NCI-H1436 treated with DMSO at 0.1 percent for 48 hours (cell line): Measurements from ENCODE around the gene MSN.

Source experiments
- DNase-seq: peaks from one replicate; lab custom pipeline; 2025; lab: John Stamatoyannopoulos, UW

The MSN gene

DNA sequence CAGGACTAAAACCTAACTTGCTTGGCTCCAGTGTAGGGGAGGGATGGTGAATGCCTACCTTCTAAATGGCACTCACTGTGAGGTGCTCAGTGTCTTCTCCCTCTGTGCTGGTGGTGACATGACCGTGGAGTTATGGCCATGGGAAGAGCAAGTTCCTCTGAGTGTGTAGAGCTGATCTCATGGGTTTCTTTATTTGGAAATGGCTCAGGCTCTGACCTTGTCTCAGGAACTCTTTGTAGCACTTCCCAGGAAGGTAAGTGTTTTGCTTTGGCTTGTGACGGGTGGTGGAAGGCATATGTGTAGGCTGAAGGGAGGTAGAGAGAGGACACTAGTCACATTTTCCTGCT, 6.4 kb downstream of the MSN start:
- no peak for DNase-seq

DNA sequence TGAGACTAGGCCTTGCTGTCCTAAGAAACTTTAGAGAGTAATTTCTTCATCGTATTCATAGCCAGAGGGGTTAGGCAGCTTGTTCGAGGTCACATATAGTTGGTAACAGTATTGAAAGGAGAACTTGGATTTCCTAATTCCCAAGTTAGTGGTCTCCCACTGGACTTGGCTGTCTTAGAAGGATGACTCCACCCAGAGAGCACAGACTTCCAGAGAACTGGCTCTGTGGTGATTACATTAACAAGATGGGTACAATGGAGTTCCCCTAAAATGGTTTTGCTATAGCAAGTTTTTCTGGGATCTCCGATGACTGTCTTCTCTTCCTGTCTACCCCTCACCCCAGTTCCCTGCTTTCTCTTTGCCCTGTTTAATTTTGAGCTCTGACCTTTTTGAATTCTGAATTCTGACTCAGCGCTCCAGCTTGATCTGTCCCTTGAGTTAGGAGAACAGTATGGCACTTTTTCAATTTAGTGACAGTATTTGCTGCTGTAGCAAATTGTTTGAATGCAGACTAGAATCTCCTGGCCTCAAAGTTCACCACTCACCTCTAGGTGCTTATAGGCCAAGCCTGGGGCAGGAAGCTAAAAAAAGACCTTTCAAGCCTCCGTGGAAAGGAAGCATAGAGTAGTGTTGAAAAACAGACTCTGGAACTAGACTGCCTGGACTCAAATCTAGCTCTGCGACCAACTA, 6.9 kb downstream of the MSN start:
- DNase-seq: no peak

DNA sequence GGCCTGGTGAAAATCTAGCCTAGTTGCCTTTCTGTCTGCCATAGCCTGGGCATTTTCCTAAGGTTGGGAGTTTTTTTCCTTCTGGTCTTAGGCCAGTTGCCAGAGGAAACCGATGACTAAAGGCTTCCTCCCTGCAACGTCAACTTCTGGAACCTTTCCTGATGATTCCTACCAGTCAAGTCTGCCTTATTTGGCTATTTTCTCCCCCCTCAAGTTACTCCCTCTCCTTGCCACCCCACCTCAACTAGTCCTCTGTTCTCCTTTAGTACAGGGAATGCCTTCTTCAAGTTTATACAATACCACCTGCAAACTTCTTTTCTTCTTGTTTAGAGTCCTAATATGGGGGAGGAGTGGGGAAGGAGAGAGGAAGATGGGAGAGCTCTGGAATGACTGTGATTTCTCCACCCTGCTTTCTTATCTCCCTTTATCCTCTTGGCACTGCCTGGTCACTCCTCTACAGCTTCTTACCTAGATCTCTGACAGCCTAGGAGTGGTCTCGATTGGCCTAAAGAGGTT, 10.6 kb downstream of the MSN start:
- DNase-seq: no peak

- DNase-seq: no peak
Observed at GRCh38 chrX:65679071-65679540, 11.7 kb downstream of the MSN start.

DNA sequence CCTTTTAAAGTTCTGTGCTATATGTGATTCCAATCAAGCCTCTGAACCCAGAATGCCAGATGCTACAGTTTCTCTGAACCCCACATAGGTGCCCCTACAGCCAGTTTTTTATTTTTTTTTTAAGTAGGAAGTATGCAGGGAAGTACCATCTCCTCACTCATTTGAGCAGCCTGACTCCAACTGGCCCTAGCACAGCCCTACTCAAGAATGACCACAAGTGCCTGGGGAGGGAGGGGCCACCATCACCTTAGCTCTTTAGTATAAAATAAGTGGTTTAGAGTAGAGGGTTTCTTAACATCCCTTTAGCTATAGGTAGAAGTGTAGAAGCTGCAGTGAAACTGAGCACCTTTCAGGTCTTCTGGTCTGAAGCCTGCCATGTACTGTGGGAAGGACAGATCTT, 14.4 kb downstream of the MSN start:
- DNase-seq: no peak

- no peak for DNase-seq
Observed at GRCh38 chrX:65685112-65685511, 17.7 kb downstream of the MSN start.

GRCh38 chrX:65686236-65686635, 18.8 kb downstream of the MSN start:
- no peak for DNase-seq

DNA sequence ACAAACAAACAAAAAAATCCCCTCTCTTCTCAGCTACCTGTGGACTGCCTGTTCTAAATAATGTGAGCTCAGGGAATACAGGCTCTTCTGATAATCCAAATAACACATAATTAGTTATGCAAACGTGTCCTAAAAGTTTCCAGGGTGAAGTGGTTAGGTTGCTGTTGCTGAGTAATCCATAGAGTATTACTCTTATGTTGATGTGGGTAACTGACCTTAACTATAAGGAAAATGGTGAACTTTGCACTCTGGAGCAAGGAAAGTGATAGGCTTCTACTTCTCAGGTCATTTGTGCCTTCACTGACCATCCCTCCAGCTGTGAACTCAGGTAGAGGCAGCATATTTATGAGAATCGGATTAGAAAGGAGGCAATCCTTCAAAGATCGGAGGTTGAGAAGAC, 19.9 kb downstream of the MSN start:
- no peak for DNase-seq

- no peak for DNase-seq
Observed at GRCh38 chrX:65688403-65688871, 21.0 kb downstream of the MSN start.

- DNase-seq: no peak
Observed at GRCh38 chrX:65689377-65689776, 21.9 kb downstream of the MSN start.

GRCh38 chrX:65690057-65690855, 22.8 kb downstream of the MSN start:
- no peak for DNase-seq

GRCh38 chrX:65695849-65696449, 28.5 kb downstream of the MSN start:
- DNase-seq: no peak

DNA sequence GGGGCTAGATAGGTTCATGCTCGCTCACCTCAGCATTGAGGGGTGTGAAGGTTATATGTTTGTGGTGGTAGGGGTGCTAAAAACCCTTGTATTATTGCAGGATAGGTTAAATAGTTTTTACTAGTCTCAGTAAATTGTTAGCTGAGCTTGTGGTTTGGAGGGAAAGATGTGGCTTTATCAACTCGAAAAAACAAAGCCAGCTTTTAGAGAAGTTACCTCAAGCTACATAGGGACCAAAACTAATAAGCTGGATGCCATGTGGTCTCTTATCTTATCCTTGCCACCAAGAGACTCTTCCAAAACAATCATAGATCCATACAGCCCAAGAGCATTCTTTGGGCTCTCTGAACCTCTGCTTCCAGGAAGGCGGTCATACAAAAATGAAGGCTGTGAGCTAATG, 29.2 kb downstream of the MSN start:
- DNase-seq: no peak

- no peak for DNase-seq
Observed at GRCh38 chrX:65697211-65697641, 29.8 kb downstream of the MSN start.

- DNase-seq: no peak
Observed at GRCh38 chrX:65697915-65698796, 30.7 kb downstream of the MSN start.

GRCh38 chrX:65702956-65703355, 35.5 kb downstream of the MSN start:
- no peak for DNase-seq

DNA sequence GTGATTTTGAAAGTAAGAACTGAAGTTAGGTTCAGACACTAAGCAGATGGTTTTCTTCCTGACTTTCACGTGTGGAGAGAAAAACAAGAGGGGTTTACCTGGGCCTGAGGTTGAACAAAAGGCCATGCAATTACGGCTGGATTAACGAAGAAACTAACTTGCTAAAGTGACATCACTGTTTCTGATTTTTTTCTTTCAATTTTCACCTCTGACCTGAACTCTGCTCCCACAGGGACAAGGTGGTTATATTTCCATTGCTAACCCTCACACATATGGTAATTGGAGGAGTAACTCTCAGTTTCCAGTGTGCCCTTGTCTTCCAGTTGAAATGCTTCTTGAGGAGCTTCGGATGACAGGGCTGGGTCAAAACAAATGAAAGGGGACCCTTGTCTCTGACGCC, 38.0 kb downstream of the MSN start:
- no peak for DNase-seq

GRCh38 chrX:65706041-65706828, 38.8 kb downstream of the MSN start:
- no peak for DNase-seq

DNA sequence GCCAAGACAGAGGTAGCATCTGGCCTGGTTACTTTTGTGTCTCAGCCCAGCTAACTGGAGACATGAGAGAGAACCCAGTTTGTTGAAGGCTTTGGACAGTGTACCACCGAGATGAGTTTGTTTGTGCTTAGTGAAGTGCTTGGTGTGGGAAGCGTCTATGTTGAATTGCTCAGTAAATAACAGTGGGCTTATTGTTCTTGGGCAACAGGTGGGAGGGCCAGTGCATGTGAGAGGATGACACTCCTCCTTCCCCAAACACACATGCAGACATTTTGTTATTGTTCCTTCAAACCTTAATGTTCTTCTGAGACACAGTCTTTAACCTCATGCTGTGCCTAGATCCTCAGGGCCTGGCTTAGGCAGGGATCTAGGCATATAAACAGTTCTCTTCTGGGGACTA, 39.7 kb downstream of the MSN start:
- no peak for DNase-seq

DNA sequence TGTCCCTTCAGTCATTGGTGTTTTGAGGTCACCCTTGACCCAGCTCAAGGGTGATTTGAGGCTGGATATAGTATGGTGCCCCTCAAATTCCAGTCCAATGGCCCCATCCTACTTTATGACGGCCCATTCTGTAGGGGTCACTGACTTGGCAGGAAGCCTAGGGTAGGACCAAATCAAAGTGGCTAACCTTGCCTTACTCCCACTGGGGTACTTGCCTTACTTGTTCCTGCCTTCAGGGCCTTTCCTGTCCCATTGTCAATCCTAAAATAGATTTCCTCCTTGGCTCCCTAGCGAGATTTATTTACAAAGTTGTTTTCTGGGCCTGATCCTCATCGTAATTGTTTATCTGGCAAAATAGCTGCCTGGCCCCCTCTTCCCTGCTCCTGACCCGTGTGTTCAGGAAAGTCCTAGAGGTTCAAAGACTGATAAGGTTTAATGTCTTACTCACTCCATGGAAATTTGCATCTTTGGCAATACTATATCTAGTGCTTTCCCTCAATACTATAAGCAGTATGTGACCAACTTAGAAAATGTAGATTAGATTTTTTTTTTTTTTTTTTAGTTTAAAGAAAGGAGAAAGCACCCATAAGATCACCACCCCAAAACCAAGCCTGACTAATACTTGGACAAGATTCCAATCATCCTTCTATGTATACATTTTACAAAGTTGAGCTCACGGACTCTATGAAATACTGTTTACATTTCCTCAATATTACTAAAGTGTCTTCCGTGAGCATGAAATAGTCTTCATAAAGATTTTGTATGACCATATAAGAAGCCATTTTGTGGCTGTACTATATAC, 44.8 kb downstream of the MSN start:
- DNase-seq: no peak
